Measurements from ENCODE around the gene CD8B. TPM values are rescaled to one million over a fixed set of nuclear protein-coding genes. Genes with fewer than 3 reads are reported as not detected.

CD8B gene
- total and polyA plus RNA-seq, 2 of the 8 experiments (the other 6 are each of a cell fraction or from before 2014, with no cell fraction given): 0.35 to 0.63 TPM

- ChIA-PET CTCF (ENCODE audit: partially characterized antibody) (interaction anchor here (1.2 kb wide), 1 partner anchor 11 kb away, joined by 3 read pairs; no protein-coding TSS in a partner anchor), POLR2A (ENCODE audit: partially characterized antibody) (interaction anchor here (0.7 kb wide), 1 partner anchor 13 kb away, joined by 3 read pairs; no protein-coding TSS in a partner anchor)
- Histone ChIP-seq H3K23me2 (ENCODE audit: low read depth, low read length) (no peaks in the 10 kb centered on the region; the same call in 1 of the 2 replicates), H4K5ac (ENCODE audit: insufficient read length, low read depth, low read length) (no peak overlapping the region), H2BK15ac (ENCODE audit: low read length) (no peak overlapping the region), H3K9me3 (ENCODE audit: insufficient read depth in 2 of 2, low read depth in 1 of 2, low read length in 1 of 2) (no peaks in the 10 kb centered on the region), H3K9ac (replicated peaks in 1 of 4; ENCODE audit: extremely low read depth in 1 of 4, low read depth in 3 of 4, low read length in 3 of 4) (no peak overlapping the region), H2BK12ac (ENCODE audit: low read depth, low read length) (no peak overlapping the region), H3K18ac (ENCODE audit: extremely low read depth, low read length) (no peak overlapping the region), H3K14ac (ENCODE audit: insufficient read length) (no peak overlapping the region), H2BK5ac (ENCODE audit: low read depth, low read length) (no peak overlapping the region), H2AK5ac (ENCODE audit: low read depth, low read length) (no peak overlapping the region), H3K27ac (ENCODE audit: low read depth, low read length) (no peak overlapping the region), H3K4me3 (ENCODE audit: extremely low read depth in 1 of 4, insufficient read depth in 2 of 4, low read depth in 3 of 4, low read length in 4 of 4) (no peak overlapping the region), H3K79me1 (ENCODE audit: low read depth, low read length) (no peaks in the 10 kb centered on the region), H3K36me3 (ENCODE audit: control insufficient read depth in 2 of 4, insufficient read depth in 4 of 4, low read length in 3 of 4) (no peaks in the 10 kb centered on the region), H3K4ac (replicated peaks; ENCODE audit: insufficient read length, low read depth, low read length) (no peak overlapping the region), H3K79me2 (ENCODE audit: control insufficient read depth in 1 of 2, insufficient read depth in 2 of 2, low read length in 2 of 2) (no peaks in the 10 kb centered on the region), H2BK120ac (replicated peaks; ENCODE audit: low read depth, low read length) (no peak overlapping the region), H4K91ac (replicated peaks; ENCODE audit: insufficient read length, low read length) (no peak overlapping the region), H3K23ac (ENCODE audit: insufficient read length) (no peak overlapping the region), H3K4me2 (ENCODE audit: insufficient read depth in 1 of 2, low read depth in 2 of 2, low read length in 2 of 2) (no peak overlapping the region), H3K27me3 (replicated peaks in 1 of 4; ENCODE audit: control insufficient read depth in 3 of 4, extremely low read depth in 1 of 4, insufficient read depth in 3 of 4, low read length in 3 of 4) (no peaks in the 10 kb centered on the region), H2AFZ (ENCODE audit: low read length) (no peak overlapping the region), H2BK20ac (ENCODE audit: low read length) (no peak overlapping the region), H3K56ac (replicated peaks; ENCODE audit: insufficient read length, low read depth, low read length) (no peak overlapping the region), H4K20me1 (replicated peaks in 1 of 2; ENCODE audit: control insufficient read depth in 1 of 2, insufficient read depth in 2 of 2, low read length in 2 of 2) (no peaks in the 10 kb centered on the region), H4K8ac (ENCODE audit: extremely low read depth, insufficient read depth, low read length) (no peak overlapping the region), H3K4me1 (replicated peaks in 1 of 4; ENCODE audit: control insufficient read depth in 3 of 4, insufficient read depth in 4 of 4, low read length in 3 of 4) (peaks cover 0 to 3% (median 0%) of the 10 kb centered on the region in 4 experiments; a peak in 1 of 7 replicates)
- no peak for DNase-seq (ENCODE audit: low read depth in 1 of 2, low spot score in 2 of 2)
- no peak for FAIRE-seq
- TF ChIP-seq ZNF274 (IDR thresholded peaks at IDR 0.05; ENCODE audit: borderline replicate concordance, extremely low read depth, low read length): no peak
- no peak for TF ChIP-seq SRF (IDR thresholded peaks at IDR 0.05; ENCODE audit: low read depth, low read length)
- TF ChIP-seq KDM5A (IDR thresholded peaks at IDR 0.05; ENCODE audit: low read length): no peak
- no peak for TF ChIP-seq RXRA (IDR thresholded peaks at IDR 0.05; ENCODE audit: insufficient read depth, low read depth, low read length)
- TF ChIP-seq CTBP2 (IDR thresholded peaks at IDR 0.05; ENCODE audit: borderline replicate concordance, insufficient read depth, insufficient read length, low read length): no peak
- no peak for TF ChIP-seq CEBPB (IDR thresholded peaks at IDR 0.05; ENCODE audit: low read depth, low read length)
- no peak for TF ChIP-seq CREB1 (IDR thresholded peaks at IDR 0.05)
- no peak for TF ChIP-seq JUN (IDR thresholded peaks at IDR 0.05; ENCODE audit: low read depth, low read length)
- TF ChIP-seq POLR2AphosphoS5 (IDR thresholded peaks at IDR 0.05; ENCODE audit: low read depth, low read length): no peak
- TF ChIP-seq PHF8 (conservative IDR thresholded peaks at IDR 0.05; ENCODE audit: low read depth, low read length): no peak
- TF ChIP-seq SUZ12 (IDR thresholded peaks at IDR 0.05; ENCODE audit: low read length): no peak
- 89% methylated on average over 2 of the region's 2 CpGs; no CpG with 5 or more reads in 1 of the 2 experiments for WGBS, 2 experiments (ENCODE audit: extremely low coverage in 1 of 2, insufficient coverage in 1 of 2, insufficient read length in 1 of 2, insufficient replicate concordance in 2 of 2, low coverage in 1 of 2, low lambda C conversion rate in 2 of 2, missing lambda C conversion rate in 1 of 2)
Observed at GRCh38 chr2:86818957-86819356, 42.7 kb downstream of the CD8B start.

Data from H1 (cell line).